LNCAP (cell line): ENCODE measurements around the gene MTRFR.

Experiments used
- CTCF ChIP-seq: fragments of 450-650 bp; IDR thresholded peaks from 2 replicates; pipeline ENCODE4 v1.5.1; 2017; ENCODE audit warnings: mild to moderate bottlenecking

The MTRFR gene

GRCh38 chr12:123266679-123267277 is 33.5 kb downstream of the MTRFR start:
- no peak for TF ChIP-seq CTCF

DNA sequence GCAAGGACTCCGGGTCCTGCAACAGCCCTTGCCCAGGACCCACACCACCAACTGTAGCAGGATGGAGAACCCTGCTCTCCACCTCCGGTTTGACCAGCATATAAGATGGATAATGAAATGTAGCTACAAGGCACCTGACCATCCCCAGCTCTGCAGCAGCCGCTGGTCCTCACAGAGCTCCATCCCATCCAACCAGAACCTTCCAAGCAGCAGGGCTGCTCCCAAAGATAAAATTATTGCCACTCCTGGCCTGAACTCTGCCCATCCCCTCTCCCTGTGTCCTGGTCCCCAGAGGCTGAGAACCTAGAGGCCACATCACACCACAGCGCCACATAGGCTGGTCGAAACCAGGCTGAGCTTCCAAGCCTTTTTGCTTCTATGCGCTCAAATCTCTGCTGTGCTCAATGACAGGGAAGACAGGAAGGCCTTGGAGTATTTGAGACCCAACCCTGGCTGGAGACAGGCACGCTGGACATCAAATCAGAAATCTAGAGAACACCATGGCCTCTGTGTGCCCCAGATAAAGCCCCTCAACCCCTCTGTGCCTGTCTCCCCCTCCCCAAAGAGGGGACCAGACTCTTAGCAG is 34.2 kb downstream of the MTRFR start:
- TF ChIP-seq CTCF: no peak

- no peak for TF ChIP-seq CTCF
These were observed 35.0 kb downstream of the MTRFR start for GRCh38 chr12:123267991-123268843.

- no peak for TF ChIP-seq CTCF
These were observed 35.6 kb downstream of the MTRFR start for GRCh38 chr12:123268850-123269249.

- TF ChIP-seq CTCF: no peak
These were observed 36.2 kb downstream of the MTRFR start for GRCh38 chr12:123269395-123269892.

DNA sequence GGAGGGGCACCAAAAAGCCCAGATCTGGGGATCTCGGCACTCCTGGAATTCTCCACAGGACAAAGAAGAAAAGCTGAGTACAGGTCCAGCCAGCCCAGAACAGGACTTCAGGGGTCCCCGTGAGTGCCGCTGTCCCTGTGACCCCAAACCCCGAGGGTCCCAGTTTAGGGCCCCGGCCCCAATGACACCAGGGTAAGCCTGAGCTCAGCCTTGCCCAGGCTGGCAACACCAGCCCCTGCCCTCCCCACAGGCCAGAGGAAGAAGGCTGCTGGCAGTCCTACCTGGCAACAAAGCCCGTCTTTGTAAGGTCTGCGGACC is 36.6 kb downstream of the MTRFR start:
- no peak for TF ChIP-seq CTCF

GRCh38 chr12:123270214-123271000 is 37.2 kb downstream of the MTRFR start:
- TF ChIP-seq CTCF: no peak
